ENCODE measurements around the gene IL17RA.
A peak's percentile ranks its signal among the peaks of the same experiment; 100 is the strongest.
"Not testable (repeated sequence)": the region's sequence is repeated elsewhere in the genome, so short reads cannot be mapped to it uniquely, and the experiment has no call there.

Gene IL17RA

GRCh38 chr22:17120711-17121232 lies 36.0 kb downstream of the IL17RA start:
- DNase-seq, result no peak

GRCh38 chr22:17121233-17122195 lies 36.7 kb downstream of the IL17RA start, which contains the start of gene TMEM121B:
Gene TMEM121B (minus strand): TSS chr22:17121360. CDS start chr22:17121127, 233 bp downstream.
- DNase-seq, result peak; percentile 77

GRCh38 chr22:17130199-17130598 lies 45.4 kb downstream of the IL17RA start:
- DNase-seq, result no peak

- no peak for DNase-seq
Measured at GRCh38 chr22:17131686-17132085, 46.9 kb downstream of the IL17RA start.

- no peak for DNase-seq
Measured at GRCh38 chr22:17132112-17132511, 47.3 kb downstream of the IL17RA start.

GRCh38 chr22:17133137-17133536 lies 48.3 kb downstream of the IL17RA start:
- no peak for DNase-seq

- no peak for DNase-seq
Measured at GRCh38 chr22:17135153-17135760, 50.5 kb downstream of the IL17RA start.

- DNase-seq, result no peak
Measured at GRCh38 chr22:17137170-17137569, 52.4 kb downstream of the IL17RA start.

- no peak for DNase-seq
Measured at GRCh38 chr22:17137861-17138425, 53.1 kb downstream of the IL17RA start.

- DNase-seq, result no peak
Measured at GRCh38 chr22:17138513-17138912, 53.7 kb downstream of the IL17RA start.

- DNase-seq, result no peak
Measured at GRCh38 chr22:17140022-17140421, 55.2 kb downstream of the IL17RA start.

GRCh38 chr22:17140826-17141766 lies 56.3 kb downstream of the IL17RA start:
- no peak for DNase-seq

- DNase-seq, result no peak
Measured at GRCh38 chr22:17143101-17143500, 58.3 kb downstream of the IL17RA start.

GRCh38 chr22:17143826-17144225 lies 59.0 kb downstream of the IL17RA start:
- no peak for DNase-seq

- DNase-seq, result no peak
Measured at GRCh38 chr22:17145021-17145680, 60.4 kb downstream of the IL17RA start.

GRCh38 chr22:17147458-17147857 lies 62.7 kb downstream of the IL17RA start:
- not testable (repeated sequence) for DNase-seq

- no peak for DNase-seq
Measured at GRCh38 chr22:17149076-17149815, 64.4 kb downstream of the IL17RA start.

- DNase-seq, result no peak
Measured at GRCh38 chr22:17152340-17152739, 67.5 kb downstream of the IL17RA start.

GRCh38 chr22:17152971-17153370 lies 68.2 kb downstream of the IL17RA start:
- DNase-seq, result no peak

GRCh38 chr22:17155941-17156340 lies 71.1 kb downstream of the IL17RA start:
- no peak for DNase-seq

GRCh38 chr22:17157714-17158113 lies 72.9 kb downstream of the IL17RA start:
- DNase-seq, result no peak
